ENCODE measurements around the gene MAN2A1.

MAN2A1 gene
- 150 to 226 reads per million in 2 donors for total RNA-seq

DNA sequence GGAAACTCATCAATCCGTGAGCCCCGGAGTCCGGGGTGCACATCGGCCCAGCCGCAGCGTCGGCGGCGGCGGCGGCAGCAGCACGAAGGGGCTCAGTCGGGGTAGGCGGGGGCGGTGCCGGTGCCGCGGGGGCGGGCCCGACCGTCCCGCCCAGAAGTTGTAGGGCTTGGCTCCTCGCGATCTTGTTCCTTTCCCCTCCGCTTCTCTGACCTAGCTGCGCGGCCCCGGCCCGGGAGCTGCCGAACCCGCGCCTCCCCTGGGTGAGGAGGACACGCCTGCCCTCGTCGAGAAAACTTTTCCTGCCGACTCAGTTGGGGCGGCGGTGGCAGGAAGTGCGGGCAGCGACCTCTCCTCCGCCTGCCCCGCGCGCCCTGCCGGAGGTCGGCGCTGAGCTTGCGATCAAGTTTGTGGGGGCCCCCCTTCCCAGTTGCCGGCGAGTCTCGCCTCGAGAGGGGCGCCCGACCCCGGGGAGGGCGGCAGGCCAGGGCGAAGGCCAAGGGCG lies at the start of gene MAN2A1:
Gene MAN2A1, plus strand, starts transcription at position 188 of the 502 bp plus-strand sequence. CDS start 491 bp downstream, outside the sequence.
- peak; percentile 67 for DNase-seq

DNA sequence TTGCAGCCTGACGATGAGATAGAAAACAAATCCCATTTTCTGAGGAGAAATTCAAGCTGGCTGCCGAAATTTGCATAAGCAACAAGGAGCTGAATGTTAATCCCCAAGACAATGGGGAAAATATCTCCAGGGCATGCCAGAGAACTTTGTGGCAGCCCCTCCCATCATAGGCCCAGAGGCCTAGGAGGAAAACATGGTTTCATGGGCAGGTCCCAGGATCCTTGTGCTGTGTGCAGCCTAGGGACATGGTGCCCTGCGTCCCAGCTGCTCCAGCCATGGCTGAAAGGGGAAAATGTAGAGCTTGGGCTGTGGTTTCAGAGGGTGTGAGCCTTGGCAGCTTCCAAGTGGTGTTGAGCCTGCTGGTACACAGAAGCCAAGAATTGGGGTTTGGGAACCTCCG lies 48.8 kb upstream of the MAN2A1 start:
- no peak for DNase-seq

DNA sequence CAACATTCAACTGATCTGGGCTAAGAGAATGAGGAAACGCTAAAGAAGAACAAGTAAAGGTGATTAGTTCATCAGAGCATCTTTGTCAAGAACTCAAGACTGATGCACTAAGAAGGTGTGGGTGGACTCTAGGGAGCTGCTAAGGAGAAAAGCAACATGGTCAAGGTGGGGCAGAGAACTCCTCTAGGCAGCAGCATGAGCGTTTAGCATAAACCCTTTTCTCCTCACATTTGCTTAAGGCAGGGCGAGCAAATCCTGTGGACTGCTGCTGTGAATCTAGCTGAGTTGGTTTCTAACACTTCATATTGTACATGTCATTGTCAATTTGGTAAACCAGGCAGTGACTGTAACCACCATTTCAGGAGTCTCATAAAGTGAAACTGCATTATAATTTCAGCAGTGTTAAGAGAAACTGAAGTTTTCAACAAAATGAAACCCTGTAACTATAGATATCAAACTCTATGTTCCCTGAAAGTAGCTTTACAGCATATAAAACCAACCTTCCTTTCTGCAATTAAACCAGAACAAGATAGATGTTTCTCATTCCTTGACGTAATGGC lies 45.9 kb upstream of the MAN2A1 start:
- no peak for DNase-seq

DNA sequence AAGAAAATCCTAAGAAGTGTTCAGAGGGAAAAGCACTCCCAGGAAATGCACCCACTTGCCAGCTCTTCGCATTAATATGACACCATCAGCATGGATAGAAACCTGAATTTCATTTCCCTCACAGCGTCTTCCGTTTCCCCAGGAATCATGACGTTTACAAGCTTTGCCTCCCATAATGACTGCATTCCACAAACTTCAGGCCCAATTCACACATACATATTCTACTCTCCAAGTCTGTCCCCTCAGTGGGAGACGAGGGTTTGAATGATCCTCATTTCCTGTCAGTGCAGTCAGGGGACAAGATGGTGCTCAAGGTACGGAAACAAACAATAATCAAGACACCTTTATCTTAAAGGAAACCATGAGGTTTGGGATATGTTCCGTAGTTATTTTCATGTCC lies 44.9 kb upstream of the MAN2A1 start:
- DNase-seq = no peak

DNA sequence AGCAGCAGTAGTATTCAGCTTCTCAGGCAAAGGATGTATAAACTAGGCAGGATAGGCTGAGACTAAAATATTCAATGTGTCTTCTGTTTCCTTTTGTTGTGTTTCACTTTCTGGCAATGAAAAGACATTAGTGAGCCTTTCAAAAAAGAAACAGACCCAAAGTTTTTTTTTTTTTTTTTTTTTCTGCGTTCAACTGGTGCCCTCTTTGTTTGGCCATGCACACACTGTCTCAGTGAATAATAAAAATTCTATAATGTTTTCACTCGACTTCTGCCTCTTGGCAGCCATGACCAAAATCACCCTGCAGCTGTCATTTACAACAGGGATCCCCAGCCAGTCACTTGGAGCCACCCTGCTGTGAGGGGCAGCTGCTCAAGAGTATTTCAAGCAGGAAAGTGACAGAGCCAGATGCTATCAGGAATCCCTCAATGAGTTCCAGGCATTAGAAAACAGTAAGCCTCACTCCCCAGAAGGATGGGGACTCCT lies 44.0 kb upstream of the MAN2A1 start:
- DNase-seq = no peak

DNA sequence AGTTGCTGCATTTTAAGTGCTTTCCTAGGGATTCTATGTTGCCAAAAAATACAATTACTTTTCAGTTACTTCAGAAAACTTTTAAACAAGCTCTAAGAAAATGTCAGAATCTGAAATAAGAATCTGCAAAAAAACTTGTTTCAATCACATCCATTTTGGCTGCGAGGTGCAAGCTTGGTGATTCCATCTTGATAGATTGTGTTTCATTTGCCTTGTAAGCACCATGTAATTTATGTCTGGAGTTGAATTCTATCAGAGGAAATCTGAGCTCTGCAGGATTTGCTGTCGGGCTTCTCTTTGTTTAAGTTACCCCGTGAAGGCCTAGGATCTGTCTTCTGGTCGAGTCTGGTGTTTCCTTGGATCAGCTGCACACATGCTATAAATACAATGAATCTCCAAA lies 40.4 kb upstream of the MAN2A1 start:
- no peak for DNase-seq

DNA sequence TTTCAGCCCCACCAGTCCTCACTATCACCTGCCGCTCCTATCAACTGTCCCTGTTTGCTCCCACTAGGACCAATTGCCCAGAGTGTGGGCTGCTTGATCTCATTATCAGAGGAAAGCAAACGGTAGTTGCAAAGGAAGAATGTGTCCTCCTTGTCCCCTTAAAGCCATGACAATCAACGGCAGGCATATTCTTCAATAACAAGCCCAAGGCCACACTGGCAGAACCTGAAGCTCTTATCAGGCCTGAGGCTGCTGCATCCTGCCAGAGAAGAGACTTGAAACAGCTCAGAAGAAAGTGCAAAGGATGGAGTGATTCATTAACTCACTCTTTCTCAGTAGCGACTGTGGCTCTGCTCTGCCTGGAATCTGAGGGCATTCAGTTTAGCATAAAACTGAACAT lies 39.2 kb upstream of the MAN2A1 start:
- DNase-seq = no peak

DNA sequence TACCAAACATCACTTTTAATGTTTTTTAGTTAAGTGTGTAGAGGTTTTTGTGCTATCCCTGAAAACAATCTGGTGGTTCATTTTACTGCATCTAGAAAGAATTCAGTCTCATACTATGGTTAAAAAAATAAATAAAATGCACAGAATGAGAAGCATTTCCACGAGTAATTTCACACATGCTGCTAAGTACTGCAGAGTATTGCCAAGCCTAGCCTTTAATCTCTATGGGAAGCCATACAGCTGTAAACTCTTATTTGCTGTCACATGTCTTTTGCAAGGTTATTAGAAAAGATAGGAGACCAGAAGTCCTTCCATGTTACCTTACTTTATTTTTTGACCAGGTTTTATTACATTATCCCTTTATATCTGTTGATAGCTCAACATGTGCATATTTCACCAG lies 37.6 kb upstream of the MAN2A1 start:
- no peak for DNase-seq

DNA sequence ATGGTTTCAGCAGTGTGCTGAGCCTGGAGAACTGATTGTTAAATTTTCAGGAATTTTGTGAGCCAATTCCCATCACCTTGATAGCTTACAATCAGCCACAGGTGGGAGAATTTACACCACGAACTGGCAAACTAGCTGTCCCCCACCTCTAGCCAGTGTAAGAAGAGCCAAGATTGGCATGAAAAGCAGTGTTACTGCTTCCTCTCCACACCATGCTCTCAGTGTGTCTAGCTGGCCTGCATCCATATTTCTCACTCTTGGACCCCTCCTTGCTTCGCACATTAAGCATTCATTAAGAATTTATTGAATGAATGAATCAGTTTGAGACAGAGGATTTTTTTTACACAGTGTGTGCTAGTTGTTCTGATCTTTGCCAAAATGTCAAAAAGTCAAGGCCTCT lies 36.7 kb upstream of the MAN2A1 start:
- DNase-seq = no peak

DNA sequence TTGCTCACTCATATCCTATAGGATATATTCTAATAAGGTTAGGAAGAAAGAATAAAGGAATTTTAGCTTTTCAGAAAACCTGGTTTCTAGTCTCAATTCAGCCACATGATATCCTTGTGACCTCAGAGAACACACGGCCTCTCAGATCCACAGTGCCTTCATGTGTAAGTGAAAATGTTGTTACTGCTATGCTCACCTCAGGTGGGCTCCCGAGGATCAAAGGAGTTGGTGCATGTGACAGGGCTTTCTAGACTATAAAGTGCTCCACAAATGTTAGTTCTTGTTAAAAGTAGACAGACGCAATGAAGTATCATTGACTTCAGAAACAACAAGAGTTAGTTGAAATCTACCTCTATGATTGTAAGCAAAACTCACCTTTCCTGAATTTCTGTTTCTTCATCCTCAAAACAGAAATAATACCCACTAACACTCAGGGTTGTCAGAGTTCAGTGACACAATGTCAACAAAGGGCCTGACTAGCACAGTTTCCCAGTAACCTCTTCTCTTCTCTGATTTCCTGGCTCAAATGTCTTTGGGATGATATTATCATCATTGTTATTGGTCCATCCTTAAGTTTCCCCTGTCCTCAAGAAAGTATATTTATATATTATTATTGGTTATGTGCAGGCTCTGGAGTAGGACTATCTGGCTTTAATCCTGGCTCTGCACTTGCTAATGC lies 36.0 kb upstream of the MAN2A1 start:
- no peak for DNase-seq

DNA sequence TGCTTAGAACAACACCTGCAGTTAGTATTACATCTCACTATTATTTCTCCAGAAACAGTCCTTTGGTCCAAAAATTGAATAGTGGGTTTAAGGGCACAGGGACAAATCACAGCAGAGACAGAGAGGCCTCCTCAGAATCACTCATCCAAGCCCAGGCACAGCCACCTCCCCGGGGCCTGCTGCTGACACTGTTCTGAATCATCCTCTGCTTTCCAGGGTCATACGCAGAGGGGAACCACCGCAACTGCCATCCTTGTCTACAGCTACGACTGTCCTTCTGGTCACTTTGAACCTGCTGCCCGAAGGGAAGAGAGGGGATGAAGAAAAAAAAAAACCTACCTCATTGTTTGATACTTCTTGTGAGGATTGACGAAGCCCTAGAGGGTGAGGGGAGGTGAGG lies 35.3 kb upstream of the MAN2A1 start:
- no peak for DNase-seq

DNA sequence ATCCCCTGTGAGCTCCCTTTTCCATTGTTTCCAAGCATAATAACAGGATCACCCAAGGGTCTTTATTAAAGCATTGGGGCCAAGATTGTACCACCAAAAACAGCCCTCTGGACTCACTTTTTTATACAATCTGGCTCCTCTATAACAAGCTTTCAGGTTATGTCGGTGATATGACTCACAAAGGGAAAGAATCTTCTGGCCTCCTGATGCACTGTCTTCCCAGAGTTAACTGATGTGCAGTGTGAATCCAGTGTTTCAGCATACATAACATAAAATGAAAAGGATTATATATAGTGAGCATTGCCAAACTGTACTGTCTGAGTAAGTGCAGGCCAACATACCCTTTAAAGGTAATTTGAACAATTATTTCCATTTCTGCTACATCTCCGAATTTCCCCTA lies 33.9 kb upstream of the MAN2A1 start:
- DNase-seq = no peak

DNA sequence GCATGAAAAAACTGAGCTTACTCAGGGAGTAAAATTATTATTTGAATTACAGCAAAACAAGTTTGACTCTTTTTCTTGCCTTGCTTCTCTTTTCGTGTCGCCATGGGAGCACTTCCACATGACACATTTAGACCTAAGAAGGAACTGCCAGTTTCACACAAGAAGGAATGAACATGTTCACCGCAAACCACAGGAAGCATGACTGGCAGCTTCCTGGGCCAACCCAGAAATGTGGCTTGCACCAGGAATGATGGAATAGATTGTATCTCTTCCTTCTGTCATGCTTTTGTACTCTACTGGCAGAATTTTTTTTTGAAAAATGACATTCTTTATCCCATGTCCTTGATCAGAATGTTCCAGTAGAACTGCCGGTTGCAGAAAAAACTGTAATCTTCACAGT lies 32.9 kb upstream of the MAN2A1 start:
- no peak for DNase-seq

DNA sequence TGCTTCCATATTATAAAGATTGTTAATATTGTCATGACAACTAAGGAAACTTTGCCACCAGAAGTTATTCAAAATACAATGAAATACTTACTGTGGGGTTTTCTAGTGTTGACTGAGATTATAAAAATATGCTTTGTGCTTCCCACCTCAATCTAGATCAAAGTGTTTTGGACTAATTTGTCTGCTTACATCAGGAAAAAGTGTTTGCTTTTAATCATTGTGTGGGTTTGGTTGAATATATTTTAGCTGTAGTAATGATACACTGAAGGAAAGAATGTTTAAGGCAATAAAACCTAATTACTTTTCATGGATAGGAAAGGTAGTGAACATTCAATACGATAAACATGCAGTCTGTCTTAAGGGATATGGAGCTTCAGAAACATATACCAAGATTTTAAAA lies 29.8 kb upstream of the MAN2A1 start:
- no peak for DNase-seq

DNA sequence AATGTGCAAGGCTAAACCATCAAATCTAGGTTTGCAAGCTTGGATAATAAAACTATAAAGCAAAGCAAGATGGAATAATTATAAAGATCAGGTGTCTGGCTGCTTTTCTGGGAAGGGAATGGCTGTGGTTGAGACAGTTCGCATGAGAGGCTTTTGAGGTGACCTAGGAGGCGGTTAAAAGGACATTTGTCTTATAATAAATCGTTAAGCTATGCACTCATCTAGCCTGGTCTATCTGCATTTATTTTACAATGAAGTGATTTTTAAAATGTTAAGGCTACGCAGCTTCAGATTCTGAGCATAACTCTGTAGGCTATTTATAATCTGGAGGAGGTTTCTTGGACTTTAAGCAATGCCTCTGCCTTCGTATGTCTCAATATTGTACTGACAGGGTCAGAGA lies 29.4 kb upstream of the MAN2A1 start:
- no peak for DNase-seq

DNA sequence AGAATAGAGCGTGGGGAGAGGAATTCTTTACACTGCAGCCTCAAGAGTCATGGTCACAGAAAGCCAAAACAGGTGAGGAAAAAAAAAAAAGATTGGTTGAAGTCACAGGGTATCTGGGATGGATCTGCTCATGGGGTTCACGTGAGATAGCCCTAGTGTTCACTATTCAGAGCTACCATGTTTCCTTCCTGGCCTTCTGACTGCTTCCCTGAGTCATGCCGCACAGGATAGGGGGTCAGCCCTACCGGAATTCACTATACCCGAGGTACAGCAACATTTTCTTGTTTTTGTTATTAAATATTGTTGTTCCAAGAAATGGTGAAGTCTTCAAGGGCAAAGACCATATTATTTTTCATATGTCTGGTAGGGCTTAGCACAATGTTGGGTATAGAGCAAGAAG lies 21.5 kb upstream of the MAN2A1 start:
- DNase-seq = no peak

DNA sequence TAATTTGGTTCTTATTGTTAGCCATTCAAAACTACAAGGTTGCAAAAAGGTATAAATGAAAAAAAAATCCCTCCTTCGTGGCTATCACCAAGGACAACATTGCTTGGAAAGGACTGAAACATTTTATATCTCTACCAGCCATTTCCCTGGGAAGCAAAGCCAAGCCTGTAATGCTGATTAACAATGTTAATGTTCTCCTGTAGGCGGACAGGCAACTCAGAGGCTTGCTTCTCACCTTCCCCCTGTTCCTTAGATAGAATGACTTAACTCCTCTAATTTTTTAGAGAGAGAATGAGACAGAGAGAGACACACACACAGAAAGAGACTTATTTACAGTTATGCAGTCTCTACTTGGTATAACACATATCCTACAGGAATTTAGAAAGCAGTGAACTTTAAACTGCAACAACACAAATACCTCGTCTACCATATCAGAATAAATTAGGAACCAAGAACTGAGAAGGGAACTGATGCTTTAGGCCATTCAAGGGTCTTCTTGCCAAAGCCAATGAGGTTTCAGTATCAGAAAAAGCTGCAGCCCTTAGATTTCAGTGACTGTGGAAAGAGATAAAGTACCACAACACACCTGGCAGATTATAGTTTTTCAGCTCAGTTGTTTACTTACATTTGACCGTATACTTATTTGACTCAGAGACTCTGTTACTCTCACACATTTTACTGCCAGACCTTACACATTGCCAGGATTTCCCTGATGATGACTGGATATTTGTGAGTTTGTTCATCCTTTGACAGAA lies 20.9 kb upstream of the MAN2A1 start:
- DNase-seq = no peak

DNA sequence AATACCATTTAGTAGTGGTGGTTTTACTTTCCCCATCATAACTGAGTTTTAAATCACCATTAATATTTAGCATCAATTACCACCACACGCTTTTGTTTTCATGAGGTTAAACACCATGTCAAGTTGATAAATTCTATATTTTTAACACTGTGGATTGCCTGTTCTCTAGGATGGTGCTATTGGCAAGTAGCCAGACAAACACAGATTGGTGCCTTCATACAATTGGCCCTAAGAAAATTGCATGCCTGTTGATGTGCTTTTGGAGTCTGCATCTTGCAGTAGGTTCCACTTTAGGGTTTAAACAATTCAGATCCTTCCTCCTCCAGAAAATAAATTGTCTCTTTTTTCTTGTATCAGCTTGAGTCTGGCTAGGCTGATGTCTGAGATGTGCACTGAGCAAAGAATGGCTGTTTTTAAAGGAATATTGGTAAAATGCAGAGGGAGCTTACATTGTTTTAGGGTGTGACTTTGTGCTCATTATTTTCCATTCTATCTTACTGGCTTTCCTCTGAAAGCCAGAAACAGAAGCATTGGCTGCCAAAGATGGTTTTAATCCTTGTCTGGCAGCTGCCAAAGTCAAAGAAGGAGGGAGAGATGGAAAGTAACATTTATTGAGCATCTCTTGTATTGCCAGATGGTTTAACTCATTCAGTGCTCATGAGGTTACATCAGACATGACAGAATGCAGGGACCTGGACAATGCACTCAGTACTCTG lies 19.6 kb upstream of the MAN2A1 start:
- DNase-seq = no peak

DNA sequence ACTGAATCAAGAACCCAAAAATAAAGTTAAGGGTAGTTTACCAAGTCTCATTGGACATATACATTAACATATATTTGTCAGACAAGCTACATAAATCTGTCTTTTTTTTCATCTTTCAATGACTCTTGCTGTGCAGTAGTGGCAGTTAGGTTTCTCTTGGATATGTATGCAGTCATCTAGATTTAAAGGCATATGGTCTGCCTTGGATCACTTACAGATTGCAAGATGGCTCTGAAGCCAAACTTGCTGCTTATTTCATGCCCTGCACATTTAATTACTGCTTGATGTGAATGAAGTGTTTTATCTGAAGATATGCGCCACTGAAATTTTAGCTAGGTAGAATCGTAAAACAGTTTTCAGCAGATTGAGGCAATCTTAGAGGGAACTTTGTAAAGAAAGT lies 18.6 kb upstream of the MAN2A1 start:
- no peak for DNase-seq

DNA sequence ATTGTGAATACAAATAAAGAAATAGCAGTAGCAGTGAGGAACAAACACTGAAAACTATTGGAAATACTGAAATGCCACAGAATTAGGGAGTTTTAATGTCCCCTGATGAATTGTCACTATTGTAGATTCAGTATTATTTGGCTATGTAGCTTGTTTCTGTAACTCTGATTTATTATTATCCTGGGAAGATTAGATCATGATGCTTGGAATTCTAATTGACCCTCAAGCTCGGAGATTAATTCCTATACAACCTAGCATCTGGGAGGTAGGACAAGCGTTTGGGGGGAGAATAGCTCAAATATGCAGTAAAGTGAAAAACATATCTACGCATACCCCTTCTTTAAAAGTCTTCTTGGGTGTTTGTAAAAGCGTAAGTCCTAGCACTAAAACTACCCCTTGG lies 15.1 kb upstream of the MAN2A1 start:
- no peak for DNase-seq

DNA sequence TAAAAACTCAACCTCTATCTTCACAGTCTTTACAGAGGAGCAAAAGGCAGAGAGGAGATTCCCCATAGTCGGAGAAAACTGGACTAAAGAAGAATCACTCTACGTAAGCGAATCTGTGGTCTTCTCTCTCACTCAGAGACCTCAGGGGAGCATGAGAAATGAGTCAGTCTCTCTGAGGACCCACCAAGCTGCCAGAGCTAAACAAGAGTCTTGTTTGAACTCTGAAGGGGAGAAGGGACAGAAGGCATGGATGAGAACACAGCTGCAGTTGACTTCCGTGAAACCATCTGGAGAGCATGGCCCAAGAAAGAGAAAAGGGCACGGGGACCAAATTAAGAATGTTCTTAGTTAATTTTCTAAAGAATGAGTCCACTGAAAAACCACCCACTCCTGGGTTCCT lies 12.8 kb upstream of the MAN2A1 start:
- DNase-seq = no peak

DNA sequence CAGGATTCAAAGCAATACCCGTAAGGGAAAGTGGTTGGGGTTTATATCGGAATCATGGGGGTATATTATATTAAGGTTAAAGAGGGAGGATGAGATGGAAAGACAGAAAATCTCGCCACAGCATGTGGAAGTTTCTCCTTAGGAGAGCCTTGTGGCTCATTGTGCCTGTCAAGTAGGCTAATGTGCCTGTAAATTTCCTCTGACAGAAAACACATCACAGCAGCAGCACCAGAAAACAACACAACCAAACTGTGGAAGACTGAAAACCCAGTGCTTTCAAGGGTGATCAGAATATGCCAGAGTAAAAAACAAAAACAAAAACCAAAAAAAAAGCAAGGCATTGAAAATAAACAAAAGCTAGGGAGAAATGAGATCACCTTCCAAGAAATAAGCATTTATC lies 11.3 kb upstream of the MAN2A1 start:
- DNase-seq = no peak

DNA sequence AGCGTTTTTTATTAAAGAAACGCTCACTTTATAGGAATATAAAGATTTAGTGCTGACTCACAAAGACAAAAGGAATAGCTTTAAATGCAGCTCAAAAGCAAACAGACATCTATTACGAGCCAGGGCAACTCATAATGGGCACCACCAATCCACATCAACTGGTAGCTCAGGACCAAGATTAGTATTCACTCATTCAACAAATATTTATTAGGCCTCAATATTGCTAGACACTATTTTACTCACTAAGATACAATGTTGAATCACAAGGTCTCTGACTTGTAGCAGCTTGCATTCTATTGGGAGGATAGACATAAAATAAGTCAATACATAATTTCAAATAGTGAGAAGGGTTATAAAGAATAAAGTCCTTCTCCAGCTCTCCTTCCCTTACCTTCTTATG lies 8.0 kb upstream of the MAN2A1 start:
- no peak for DNase-seq
